GM21447 (cell line): ENCODE measurements around the gene PEX12.
"Not testable (repeated sequence)": the region's sequence is repeated elsewhere in the genome, so short reads cannot be mapped to it uniquely, and the experiment has no call there.

Experiments
- ATAC-seq: cut with Tn5 transposase; IDR thresholded peaks from one replicate; pipeline ENCODE4 v1.9.1; 2021; ENCODE audit not compliant: unreplicated experiment

PEX12 gene

DNA sequence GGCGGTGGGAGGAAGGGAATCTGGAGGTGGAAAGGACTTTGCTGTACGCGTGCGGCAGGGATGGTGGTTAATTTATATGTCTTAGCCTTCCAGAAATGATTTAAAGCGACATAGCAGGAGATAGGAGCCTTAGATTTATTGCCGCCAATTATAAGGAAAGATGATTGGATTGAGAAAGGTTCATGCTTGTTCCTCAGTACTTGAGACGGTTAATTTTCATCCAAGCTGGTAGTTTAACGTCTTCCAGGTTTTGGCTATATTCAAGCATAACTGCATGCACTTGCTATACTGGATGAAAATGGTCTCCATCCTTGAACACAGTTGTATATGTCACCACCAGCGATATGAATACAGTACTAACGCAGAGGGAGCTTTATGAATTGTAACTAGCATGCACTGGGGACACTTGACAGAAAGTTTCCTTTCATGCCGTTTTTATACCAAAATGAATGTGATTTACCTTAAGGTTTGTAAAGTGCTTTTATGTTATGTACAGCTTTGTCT, 610 bp upstream of the PEX12 start:
- no peak for ATAC-seq

DNA sequence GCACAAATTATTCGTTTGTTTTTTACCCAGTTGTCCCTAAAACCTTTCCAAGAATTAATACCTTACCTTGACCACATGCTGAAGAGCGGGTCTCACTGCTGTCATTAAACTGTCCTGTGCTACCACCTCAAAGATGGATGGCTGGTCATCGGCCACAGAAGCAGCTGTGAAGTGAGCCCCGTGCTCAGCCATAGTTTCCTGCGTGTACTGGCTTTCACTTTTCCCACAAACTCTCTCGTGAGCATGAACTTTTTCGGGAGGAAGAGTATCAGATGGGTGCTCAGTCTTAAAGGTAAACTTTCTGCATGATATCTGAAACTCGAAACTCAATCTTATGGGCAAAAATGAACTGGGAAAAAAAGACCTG, 558 bp downstream of the PEX12 start:
- no peak for ATAC-seq

DNA sequence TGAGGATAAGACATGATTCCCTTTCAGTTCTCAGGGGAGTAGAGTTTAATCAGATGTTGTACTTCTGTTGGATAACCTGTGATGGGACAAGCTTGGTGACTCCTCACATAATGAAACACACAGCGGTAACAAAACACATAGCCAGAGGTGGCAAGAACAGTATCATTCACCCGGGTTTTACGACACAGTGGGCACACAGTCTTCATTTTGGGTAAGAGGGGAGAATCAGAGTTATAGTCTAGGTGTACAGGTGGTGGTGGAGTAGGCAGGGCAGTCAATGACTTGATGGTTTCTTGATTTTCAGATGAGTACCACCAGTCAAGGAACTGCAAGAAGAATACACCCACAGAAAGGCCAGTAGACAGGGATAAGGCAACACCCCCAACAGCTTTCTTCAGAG, 2.6 kb downstream of the PEX12 start:
- no peak for ATAC-seq

DNA sequence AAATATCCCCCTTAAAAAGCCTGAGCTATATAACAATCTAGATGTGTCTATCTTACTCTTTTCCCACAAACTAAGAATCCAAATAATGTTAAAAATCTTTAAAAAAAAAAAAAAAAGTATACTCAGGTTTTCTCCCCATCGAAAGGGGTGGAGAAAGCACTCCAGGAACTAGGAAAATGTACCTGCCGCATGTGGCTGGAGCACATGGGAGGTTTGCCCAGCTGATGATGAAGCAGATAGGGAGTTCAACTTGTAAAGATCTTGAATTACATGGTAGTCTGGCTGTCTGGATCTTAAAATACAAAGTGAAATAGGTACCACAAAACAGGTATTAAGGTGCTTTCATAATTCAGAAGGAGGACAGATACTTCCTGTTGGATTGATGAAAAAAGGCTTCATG, 9.0 kb downstream of the PEX12 start:
- ATAC-seq = no peak

DNA sequence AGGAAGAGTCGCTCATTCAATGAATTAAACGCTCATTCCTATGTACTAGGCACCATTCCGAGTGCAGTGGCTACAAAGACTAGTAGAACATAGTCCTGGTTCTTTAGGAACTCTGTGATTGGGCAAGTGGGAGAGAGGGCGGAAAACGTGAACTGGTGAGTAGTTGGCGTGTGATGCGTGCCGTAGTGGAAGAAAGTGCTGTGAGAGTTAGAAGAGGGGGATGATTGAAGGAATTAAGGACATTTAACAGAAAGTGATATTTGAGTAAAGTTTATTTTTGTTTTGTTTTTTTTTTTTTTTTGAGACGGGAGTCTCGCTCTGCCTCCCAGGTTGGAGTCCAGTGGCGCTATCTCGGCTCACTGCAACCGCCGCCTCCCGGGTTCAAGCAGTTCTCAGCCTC, 9.8 kb downstream of the PEX12 start:
- ATAC-seq = no peak

DNA sequence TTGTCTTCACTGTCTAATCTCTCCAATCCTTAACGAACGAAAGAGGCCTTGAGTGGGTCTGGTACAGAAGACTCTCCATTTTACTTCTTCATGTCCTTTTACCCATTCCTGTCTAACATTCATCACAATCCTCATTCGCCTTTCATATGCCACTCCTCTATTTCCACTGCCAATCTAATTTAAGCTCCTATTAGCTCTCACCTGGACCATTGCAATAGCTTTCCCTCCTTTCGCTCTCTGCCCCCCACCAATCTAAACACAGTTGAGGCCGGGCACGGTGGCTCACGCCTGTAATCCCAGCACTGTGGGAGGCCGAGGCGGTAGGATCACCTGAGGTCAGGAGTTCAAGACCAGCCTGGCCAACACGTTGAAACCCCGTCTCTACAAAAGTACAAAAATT, 11.4 kb downstream of the PEX12 start:
- ATAC-seq = no peak

DNA sequence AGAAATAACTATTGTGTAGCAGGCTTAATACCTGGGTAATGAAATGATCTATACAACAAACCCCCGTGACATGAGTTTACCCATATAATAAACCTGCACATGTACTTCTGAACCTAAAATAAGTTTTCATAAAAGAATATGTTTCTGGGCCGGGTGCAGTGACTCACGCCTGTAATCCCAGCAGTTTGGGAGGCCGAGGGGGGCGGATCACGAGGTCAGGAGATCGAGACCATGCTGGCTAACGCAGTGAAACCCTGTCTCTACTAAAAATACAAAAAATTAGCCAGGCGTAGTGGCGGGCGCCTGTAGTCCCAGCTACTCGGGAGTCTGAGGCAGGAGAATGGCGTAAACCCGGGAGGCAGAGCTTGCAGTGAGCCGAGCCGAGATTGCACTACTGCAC, 15.2 kb downstream of the PEX12 start:
- ATAC-seq = not testable (repeated sequence)

DNA sequence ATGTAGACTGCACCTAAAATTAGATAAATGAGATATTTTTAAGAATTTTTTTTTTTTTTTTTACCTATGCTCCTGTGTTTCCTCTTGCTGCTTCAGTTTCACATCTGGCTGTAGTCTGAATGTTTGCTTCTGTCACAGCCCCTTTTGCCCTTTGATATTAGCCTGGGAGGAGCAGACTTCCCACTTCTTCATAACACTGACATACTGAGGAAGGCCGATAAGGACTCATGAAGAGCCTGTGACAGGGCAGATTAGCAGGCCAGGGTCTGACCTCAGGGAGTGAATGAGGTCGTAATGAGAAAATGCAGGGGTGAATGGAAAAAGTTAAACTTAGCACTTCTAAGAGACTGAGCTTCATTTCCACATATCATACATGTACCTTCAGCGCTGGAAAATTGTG, 17.7 kb downstream of the PEX12 start, which contains the start of gene SLFN14:
Gene SLFN14 (minus strand): TSS at position 117 of the 400 bp plus-strand sequence. CDS start 2,757 bp downstream, outside the sequence.
- no peak for ATAC-seq

DNA sequence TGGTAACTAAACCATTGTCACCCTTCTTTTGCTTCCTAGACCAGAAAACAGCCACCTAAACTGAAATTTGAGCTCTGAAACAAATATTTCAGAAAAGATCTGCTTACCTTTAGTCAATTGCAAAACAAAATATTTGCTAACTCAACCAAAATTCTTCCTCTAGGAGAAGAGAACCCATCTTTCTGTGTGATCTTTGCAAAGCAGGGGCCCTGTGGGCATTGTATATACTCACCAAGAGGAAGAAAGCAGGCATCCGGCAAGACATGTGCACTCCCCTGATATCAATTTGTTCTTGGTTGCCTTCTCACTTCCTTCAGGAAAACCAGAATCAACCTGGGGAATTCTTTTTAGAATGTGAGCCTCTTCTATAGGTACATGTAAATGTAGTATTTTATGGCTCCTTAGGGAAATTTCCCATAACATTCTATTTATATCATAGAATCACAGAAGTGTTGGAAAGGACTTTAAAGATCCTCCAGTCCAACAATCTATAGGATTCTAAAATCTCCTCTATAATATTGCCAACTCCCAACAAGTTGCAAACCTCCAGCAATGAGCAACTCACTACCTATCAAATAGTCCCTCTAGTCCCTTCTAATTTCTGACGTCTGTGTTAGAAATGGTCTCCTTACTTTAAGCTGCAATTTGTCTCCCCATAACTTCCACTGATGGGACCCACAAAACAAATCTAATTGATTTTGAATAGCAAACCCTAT, 18.7 kb downstream of the PEX12 start:
- ATAC-seq = no peak

DNA sequence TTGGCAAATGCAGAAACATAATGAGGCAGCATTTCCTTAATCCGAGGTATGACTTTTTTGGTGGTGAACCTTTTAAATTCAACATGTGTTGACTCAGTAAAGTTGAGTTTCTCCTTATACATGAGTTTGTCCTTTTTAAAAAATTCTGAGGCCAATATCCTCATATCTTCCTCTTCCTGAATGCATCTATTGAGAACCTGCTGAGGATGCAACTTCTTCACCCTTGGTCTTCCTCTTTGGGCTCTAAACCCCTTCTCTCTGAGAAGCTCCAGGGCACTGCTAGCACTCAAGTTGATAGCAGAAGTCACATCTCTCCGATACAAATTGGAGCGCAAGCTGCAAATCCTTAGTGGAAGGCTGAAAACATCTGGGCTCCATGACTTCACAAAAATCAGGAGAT, 21.0 kb downstream of the PEX12 start:
- ATAC-seq = no peak

DNA sequence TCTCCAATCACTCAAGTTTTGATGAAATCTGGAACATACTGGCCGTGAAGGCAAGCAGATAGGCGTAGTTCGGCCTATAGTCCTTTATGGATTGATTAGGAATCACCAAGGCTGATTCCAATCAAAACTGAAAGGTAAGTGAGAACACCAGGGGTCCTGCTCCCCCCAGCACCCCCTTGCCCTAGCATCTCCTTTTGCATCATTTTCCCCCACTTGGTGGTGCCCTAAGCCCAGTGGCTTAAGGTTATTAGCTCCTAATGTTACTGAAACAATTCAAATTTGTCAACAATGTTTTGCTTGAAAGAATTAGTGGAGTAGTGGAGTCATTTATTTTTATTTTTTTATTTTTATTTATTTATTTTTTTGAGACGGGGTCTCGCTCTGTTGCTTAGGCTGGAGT, 22.7 kb downstream of the PEX12 start:
- ATAC-seq = no peak

DNA sequence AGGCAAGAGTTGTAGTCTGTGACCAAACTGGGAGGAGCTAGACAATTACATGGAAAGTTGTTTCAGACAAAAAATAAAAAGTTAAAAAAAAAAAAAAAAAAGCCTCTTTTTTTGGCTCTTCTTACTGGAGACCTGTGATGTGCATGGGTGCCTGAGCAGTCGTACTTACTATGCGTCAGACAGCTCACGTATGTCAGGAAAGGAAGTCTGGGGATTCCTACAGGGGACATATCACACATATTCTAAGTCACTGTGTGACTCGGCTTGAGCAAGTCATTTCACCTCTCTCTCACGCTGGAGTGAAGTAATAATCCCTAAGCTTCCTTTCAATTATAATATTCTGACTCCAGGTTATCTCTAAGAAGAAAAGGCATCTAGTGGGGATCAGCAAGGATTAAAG, 23.7 kb downstream of the PEX12 start:
- ATAC-seq = no peak

DNA sequence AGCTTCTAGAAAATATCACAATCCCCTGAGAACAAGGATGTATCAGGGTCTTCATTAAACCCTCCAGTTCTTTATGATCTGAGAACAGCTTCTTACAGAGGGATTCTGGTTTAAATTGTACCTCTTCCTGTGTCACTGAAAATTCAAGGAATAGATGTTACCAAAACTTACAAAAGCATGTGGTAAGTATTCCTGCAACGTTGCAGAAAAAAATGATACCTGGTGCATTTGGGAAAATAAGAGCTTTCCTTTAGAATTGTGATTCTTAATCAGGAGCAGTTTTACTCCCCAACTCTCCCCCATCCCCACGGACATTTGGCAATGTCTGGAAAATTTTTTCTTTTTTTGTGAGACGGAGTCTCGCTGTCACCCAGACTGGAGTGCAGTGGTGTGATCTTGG, 25.1 kb downstream of the PEX12 start:
- ATAC-seq = no peak

DNA sequence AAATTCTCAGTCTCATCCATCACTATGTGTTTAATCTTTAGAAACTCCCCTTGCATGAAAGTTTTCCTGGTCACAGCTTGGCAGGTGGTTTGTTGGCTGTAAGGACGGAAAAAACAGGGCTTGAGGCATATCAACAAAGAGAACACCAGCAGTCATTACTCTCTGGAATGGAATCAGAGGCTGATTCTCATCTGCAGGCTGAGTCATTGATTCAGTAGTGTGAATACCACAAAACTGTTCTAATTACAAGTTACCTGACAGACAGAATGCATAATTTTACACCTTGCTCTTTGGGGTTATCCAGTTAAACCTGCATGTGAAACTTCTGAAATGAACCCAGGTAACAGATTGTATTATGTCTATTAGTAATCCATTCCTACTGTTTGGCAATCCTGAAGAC, 29.4 kb downstream of the PEX12 start:
- ATAC-seq = no peak

DNA sequence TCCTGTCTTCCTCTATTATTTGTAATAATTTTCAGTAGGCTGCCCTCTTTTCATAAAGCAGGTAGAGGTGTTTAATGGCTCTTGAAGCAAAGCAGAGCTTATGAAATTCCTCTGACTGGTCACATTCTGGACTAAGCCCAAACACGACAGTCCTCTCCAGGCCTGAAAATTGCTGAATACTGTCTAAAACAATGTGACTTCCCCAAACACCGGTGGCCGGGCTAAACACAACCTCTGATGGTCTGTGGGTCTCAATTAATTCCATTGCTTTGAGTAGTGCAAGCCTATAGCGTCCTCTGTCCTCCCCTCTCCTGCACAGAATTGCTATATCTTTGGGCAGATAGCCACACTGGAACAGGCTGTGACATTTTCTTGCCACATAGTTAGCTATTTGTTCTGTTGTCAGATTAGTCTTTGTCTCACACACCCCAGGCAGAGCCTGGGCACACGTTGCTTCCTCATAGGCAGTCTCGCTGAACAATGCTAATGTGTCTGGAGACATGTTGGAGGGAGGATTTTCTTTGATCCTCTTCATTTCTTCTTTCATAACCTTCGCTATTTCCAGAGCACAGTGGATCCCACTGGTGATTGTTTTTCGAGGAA, 30.1 kb downstream of the PEX12 start:
- no peak for ATAC-seq

DNA sequence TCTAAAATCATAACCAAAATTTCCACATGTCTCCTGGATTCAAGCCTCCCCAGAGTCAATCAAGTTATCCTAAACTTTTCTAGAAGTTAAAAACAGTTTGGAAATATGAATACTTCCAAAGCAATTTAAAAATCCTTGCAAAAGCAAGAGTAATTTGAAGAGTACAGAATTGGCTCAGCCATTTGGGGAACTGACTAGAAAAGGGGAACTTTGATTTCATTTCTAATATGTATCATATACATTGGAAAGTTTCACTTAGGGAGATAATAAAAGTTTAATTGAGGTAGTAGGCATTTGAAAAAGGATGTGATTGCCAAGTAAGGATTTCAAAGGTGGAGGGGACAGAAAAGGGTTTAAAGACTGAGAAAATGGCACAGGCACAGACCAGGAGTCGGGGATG, 31.9 kb downstream of the PEX12 start:
- ATAC-seq = no peak

DNA sequence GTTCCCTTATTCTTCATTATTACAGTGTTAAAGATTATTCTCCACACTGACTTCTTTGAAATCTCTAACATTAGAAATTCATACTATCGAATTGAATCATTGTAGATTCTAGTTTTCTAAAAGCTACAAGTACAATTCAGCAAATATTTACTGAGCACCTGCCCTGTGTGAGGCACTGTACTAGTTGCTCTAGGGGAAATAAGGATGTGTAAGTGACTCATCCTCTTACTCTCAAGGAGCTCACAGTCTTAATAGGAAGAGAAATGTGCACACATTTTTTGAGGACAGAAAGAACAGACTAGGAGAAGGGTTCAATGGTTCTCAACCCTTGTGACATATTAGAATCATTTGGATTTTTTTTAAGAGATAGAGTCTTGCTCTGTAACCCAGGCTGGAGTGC, 33.2 kb downstream of the PEX12 start:
- ATAC-seq = no peak

DNA sequence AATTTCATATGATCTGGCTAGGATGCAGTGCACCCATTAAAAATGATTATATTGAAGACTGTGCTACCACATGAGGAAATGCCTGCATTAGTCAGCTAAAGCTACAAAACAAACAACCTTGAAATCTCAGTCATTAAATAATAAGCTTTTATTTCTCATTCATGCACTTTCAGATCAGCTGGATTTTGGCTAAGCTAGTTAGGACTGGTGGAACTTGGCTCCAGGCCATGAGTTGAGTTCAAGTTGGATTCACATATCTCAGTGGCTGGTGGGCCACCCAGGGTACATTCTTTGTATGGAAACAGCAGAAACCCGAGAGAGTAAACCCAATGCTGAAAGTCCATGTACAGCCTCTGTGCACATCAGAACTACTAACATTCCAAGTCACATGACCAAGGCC, 34.5 kb downstream of the PEX12 start:
- no peak for ATAC-seq

DNA sequence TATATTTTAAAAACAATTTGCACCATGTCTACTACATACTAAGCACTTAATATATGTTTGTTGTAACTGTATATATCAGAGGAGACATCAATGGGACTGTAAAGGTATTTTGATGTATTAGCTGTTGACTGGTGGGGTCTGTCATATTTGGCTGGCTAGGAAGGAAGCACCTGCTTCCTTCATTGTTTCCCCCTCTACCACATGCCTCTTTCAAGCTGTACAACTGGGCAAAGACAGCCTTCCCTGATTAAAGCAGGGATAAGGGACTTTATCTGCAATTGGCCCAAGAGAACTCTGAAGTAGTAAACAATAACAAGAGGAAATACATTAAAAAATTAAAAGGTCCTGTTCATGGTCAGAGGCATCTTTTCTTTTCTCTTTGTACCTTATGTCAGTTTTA, 35.4 kb downstream of the PEX12 start:
- ATAC-seq = no peak

DNA sequence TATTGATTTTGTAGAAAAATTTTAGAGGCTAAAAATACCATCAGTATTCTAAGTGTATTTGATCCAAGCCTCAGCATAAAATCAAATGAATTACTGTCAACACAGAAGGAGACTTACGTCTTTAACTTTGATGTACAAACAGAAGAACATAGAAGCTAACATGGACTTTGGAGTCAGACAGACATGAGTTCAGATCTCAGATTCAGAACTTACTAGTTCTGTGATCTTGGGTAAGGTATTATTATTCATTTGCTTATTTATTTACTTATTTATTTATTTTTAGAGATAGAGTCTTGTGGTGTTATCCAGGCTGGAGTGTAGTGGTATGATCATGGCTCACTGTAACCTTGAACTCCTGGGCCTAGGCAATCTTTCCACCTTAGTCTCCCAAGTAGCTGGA, 36.9 kb downstream of the PEX12 start:
- no peak for ATAC-seq

DNA sequence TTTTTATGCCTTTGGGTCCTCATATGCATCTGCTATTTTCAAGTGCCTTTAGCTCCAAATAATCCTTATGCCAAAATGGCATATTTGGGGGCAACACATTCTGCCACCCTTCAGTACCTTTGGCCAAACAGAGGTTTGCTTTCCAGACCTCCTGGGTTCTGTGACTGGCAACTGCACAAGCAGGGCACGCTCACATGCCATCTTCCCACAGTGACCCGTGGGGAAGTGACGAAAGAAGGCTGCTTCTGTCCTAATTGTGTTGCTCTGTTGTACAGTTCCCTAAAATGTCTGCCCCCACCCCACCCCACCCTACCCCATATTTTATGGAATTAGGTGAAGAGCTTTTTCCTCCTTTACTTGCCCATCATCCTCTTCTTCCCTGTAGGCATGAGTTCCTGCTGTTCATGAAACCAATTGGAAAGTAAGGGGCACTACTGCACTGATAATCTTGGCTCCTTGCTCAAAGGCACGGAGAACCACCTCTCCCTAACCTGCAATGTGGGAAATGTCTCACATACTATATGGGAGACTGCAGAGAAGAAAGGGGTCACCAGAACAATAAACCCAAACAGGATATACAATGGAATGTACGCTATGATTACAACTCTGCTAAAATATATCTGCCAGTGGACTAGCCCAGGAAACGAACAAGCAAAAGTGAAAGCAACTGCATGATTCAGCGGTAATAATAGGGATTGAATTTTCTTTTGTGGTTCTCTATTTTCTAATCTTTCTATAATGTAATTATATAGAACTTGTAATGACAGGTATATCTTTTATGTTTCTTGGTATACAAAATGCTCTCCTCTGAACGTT, 37.6 kb downstream of the PEX12 start:
- ATAC-seq = no peak

DNA sequence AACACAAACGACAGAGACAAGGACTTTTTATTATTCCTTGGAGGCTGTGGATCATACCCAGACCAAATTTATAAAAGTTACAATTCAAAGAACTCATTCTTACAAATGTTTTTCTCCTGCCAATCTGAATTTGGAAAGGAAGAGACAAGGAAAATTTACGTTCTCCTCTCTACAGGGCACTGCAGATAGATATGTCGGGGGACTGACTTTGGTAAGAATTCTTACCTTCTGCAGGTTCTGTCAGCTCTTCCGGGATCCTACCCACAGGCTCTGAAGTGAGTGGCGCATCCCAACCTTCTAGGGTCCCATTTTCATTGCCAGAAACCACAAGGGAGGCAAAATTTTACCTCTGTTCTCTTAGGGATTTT, 38.7 kb downstream of the PEX12 start:
- no peak for ATAC-seq
